CD4-positive, alpha-beta T cell treated with Interferon gamma for 1 hour (primary cell): Measurements from ENCODE around the gene TSR3.

ENCODE experiments used
- DNase-seq: peaks from one replicate; pipeline ENCODE4 v3.0.0-alpha.2; 2020

The TSR3 gene

DNA sequence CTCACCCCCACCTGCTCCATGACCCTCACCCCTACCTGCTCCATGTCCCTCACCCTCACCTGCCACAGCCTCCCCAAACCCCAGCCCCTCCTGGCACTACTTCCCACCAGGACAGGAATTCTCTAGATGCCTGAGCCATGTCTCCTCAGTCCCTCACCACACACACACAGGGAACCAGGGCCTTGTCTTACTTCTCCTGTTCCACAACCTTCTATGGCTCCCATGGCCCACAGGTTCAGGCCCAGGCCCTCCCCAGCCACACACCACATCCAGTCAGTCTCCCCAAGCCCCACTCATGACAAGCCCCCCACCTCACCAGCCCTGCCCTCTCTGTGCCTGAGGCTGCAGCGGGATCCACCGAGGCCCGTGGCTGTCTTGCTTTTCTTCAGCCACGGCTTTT is 45.3 kb downstream of the TSR3 start:
- no peak for DNase-seq

DNA sequence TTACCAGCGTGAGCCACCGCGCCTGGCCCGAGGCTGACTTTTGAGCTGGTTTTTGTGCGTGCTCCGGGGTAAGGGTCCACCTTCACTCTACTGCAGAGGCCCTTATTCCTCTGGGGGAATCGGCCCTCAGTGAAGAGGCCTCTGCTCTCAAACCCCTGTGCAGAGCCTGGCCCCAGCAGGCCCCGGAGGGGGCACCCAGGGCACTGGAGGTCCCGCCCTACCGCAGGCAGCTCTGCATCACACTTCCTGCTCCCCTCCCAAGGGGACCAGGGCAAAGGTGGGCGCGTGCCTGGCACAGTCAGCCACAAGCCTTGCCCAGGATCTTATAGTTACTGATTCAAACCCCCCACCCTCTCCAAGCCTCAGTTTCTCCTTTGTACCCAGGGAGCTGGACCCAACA is 45.9 kb downstream of the TSR3 start:
- DNase-seq, result peak; percentile 19

DNA sequence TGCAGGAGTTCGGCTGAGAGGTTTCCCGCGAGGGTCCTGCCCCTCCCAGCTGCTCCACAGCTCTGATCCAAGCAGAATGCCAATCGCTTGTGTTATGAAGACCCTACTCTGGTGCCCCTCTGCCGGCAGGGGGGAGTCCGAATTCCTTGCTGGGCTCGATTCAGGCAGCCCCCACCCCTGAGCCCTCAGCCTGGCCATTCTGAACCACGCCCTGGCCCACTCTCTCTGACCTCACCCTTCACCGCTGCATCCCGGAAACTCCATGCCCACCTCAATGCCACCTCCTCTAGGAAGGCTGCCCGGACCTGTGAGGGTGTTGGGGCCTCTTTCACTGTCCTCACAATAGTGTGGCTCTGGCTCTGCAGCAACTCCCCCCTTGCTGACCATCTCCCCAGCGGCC is 50.1 kb downstream of the TSR3 start:
- DNase-seq, result no peak

DNA sequence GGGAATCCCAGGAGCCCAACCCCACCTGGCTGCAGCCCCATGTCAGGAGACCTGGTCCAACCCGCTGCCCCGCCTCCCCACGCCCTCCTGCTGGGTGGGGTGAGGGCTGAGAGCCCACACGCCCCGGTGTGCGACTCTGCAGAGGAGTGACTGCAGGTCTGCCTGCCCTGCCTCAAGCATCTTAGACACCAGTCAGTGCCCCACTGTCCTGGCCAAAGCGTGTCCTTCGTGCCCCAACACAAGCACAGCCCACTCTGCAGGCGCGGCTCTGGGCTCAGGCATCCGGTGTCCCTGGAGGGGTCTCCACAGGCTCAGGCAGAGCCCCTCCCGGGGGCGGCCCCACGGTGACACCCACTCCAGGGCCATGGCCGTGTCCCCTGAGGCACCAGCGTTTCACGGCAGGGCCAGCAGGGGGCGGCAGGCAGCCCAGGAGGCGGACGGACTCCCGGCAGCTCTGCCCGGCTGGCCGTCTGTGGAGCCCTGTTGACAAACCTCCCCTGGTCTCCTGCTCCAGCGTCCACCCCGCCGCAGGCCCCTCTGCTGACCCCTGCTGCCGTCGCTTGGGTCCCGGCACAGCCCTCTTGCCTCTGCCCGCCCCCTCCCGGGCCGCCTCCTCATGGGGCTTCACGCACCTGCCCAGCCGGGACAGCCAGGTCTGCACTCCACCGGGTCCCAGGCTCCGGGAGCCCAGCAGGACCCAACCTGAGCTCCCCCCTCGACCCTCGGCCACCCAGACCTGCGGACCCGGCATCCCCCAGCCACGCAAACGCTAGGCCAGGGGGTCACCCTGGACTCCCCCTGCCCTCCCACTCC is 50.8 kb downstream of the TSR3 start:
- peak; percentile 73 for DNase-seq

DNA sequence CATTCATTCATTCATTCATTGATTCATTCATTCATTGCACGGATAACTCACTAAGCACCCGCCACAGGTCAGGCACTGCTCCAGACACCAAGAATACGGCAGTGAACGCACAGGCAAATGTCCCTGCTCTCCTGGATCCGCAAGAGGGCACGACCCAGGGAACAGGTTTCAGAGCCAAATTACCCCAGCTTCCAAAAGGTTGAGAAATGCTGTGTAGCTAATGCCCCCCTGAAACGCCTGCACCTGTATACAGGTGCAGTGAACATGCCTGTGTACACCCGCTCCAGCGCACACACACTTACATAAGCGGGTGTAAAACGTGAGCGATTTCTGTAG is 51.8 kb downstream of the TSR3 start:
- DNase-seq, result no peak
